Measurements from ENCODE around the gene CMIP.

DNA sequence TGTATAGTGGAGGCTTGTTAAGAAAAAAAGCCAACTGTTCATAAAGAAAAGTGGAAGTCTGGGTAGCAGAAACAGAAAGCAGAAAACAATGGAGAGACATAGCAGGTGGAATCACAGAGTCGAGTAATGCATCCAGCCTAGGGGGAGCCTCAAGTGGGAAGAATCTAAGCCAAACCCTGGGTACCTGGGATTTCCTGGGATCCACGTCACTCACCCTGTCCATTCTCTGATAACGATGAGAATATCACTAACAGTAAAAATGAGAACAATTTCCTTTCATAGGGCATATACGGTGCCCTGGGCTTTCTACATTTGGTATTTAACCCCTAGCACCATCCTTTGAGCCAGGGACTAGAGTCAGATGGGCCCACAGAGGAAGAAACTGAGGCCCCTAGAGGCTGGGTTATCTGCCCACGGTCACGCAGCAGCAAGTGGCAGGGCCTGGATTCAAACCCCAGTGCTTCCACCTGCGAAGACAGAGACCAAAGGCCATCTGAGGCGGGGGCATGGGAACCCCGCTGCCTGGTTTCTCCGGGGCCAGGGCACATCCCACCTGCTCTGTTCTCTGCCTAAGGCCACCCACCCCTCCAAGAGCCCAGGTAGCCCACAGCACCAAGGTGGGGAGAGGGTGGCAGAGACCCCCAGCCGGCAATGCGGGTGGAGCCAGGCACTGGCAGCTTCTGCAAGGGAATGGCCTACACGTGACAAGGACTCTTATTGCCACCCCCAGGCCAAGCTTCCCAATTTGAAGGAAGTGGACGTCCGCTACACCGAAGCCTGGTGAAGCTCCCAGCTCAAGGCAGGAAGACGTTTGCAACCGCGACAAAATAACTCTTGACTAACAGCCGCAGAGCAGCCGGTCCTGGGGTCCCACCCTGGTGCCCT lies 264.6 kb downstream of the CMIP start:
- no peak for TF ChIP-seq POLR2A (IDR thresholded peaks at IDR 0.05)
- TF ChIP-seq, protein P1, sequence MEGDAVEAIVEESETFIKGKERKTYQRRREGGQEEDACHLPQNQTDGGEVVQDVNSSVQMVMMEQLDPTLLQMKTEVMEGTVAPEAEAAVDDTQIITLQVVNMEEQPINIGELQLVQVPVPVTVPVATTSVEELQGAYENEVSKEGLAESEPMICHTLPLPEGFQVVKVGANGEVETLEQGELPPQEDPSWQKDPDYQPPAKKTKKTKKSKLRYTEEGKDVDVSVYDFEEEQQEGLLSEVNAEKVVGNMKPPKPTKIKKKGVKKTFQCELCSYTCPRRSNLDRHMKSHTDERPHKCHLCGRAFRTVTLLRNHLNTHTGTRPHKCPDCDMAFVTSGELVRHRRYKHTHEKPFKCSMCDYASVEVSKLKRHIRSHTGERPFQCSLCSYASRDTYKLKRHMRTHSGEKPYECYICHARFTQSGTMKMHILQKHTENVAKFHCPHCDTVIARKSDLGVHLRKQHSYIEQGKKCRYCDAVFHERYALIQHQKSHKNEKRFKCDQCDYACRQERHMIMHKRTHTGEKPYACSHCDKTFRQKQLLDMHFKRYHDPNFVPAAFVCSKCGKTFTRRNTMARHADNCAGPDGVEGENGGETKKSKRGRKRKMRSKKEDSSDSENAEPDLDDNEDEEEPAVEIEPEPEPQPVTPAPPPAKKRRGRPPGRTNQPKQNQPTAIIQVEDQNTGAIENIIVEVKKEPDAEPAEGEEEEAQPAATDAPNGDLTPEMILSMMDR (IDR thresholded peaks at IDR 0.05): no peak
